ENCODE measurements around the gene FAM180B.
"Not testable (repeated sequence)": the region's sequence is repeated elsewhere in the genome, so short reads cannot be mapped to it uniquely, and the experiment has no call there.

The FAM180B gene

GRCh38 chr11:47586098-47586855, at the start of gene FAM180B:
TSS of gene FAM180B (plus strand) at chr11:47586678. CDS start at chr11:47586769, 91 bp downstream.
- DNase-seq (ENCODE audit: low read depth): no peak

- DNase-seq (ENCODE audit: low read depth): no peak
These were observed 49.6 kb upstream of the FAM180B start for GRCh38 chr11:47536915-47537314.

- no peak for DNase-seq (ENCODE audit: low read depth)
These were observed 47.5 kb upstream of the FAM180B start for GRCh38 chr11:47538741-47539565.

GRCh38 chr11:47539681-47540039, 46.8 kb upstream of the FAM180B start:
- no peak for DNase-seq (ENCODE audit: low read depth)

GRCh38 chr11:47541070-47541469, 45.4 kb upstream of the FAM180B start:
- no peak for DNase-seq (ENCODE audit: low read depth)

- DNase-seq (ENCODE audit: low read depth): no peak
These were observed 41.2 kb upstream of the FAM180B start for GRCh38 chr11:47545298-47545697.

- not testable (repeated sequence) for DNase-seq (ENCODE audit: low read depth)
These were observed 40.2 kb upstream of the FAM180B start for GRCh38 chr11:47546274-47546673.

- peak; percentile 28 for DNase-seq (ENCODE audit: low read depth)
These were observed 36.0 kb upstream of the FAM180B start for GRCh38 chr11:47550288-47551047.

GRCh38 chr11:47551086-47551485, 35.4 kb upstream of the FAM180B start:
- DNase-seq (ENCODE audit: low read depth): peak; percentile 36

- DNase-seq (ENCODE audit: low read depth): peak; percentile 65
These were observed 34.4 kb upstream of the FAM180B start for GRCh38 chr11:47552056-47552565.

- DNase-seq (ENCODE audit: low read depth): peak; percentile 80
These were observed 33.7 kb upstream of the FAM180B start, which contains the start of gene CELF1 for GRCh38 chr11:47552566-47553405. TSS of gene CELF1 (minus strand) at chr11:47553132. CDS start at chr11:47499523, 53,609 bp downstream.

- peak; percentile 37 for DNase-seq (ENCODE audit: low read depth)
These were observed 33.1 kb upstream of the FAM180B start for GRCh38 chr11:47553406-47553743.

- DNase-seq (ENCODE audit: low read depth): not testable (repeated sequence)
These were observed 29.5 kb upstream of the FAM180B start for GRCh38 chr11:47557004-47557403.

GRCh38 chr11:47558695-47559094, 27.8 kb upstream of the FAM180B start:
- no peak for DNase-seq (ENCODE audit: low read depth)

GRCh38 chr11:47560426-47560825, 26.1 kb upstream of the FAM180B start:
- DNase-seq (ENCODE audit: low read depth): no peak

- DNase-seq (ENCODE audit: low read depth): not testable (repeated sequence)
These were observed 24.1 kb upstream of the FAM180B start for GRCh38 chr11:47562393-47562792.

- not testable (repeated sequence) for DNase-seq (ENCODE audit: low read depth)
These were observed 22.1 kb upstream of the FAM180B start for GRCh38 chr11:47564366-47564765.

GRCh38 chr11:47564933-47565339, 21.5 kb upstream of the FAM180B start:
- DNase-seq (ENCODE audit: low read depth): no peak

GRCh38 chr11:47565340-47566148, 20.9 kb upstream of the FAM180B start, which contains the start of gene PTPMT1:
TSS of gene PTPMT1 (plus strand) at chr11:47565599. CDS start at chr11:47565623, 24 bp downstream.
- DNase-seq (ENCODE audit: low read depth): peak; percentile 50

GRCh38 chr11:47566149-47566698, 20.3 kb upstream of the FAM180B start:
- no peak for DNase-seq (ENCODE audit: low read depth)
